Stimulated activated naive B cell treated with anti-CD40 and anti-IgM and Interleukin-4, amounts not matched to agents 10 μg/mL and 1 μg/mL and 100 μg/mL, for 72 hours (primary cell): ENCODE measurements around the gene AOAH.

Experiments
- ATAC-seq, 2 donors: fragments of 150-1000 bp; cut with Tn5 transposase; replicated peaks; 2 replicates each; pipeline ENCODE4 v1.10.0; 2021; ENCODE audit warnings: moderate library complexity in 1 of 2
- DNase-seq: peaks from one replicate; pipeline ENCODE4 v3.0.0; 2021
- H3K27ac Mint-ChIP-seq: one replicate; pipeline ENCODE4 v1.8.0; 2022; ENCODE audit warnings: mild to moderate bottlenecking, mixed read lengths
- H3K27me3 Mint-ChIP-seq, 2 donors: one replicate each; pipeline ENCODE4 v1.8.0; 2022; ENCODE audit warnings: mixed read lengths in 2 of 2
- H3K36me3 Mint-ChIP-seq, 2 donors: one replicate each; pipeline ENCODE4 v1.8.0; 2022; ENCODE audit warnings: mixed read lengths in 2 of 2, mild to moderate bottlenecking in 1 of 2
- H3K4me1 Mint-ChIP-seq, 2 donors: one replicate each; pipeline ENCODE4 v1.8.0; 2022; ENCODE audit warnings: mixed read lengths in 2 of 2, mild to moderate bottlenecking in 1 of 2
- H3K4me3 Mint-ChIP-seq, 2 donors: one replicate each; pipeline ENCODE4 v1.8.0; 2022; ENCODE audit warnings: mild to moderate bottlenecking in 2 of 2, mixed read lengths in 2 of 2, moderate library complexity in 1 of 2
- H3K9me3 Mint-ChIP-seq, 2 donors: one replicate each; pipeline ENCODE4 v1.8.0; 2022; ENCODE audit warnings: mixed read lengths in 2 of 2, mild to moderate bottlenecking in 1 of 2

Gene AOAH

GRCh38 chr7:36749282-36749960, 25.1 kb upstream of the AOAH start:
- H3K36me3 Mint-ChIP-seq = peaks cover 0 to 2% of the 10 kb centered on the region in 2 donors
- H3K9me3 Mint-ChIP-seq = no peaks in the 10 kb centered on the region
- H3K27me3 Mint-ChIP-seq = peaks cover 13 to 19% of the 10 kb centered on the region in 2 donors
- H3K27ac Mint-ChIP-seq = no peak overlapping the region
- ATAC-seq (peak; percentile 83 to 85), DNase-seq (no peak)
- H3K4me1 Mint-ChIP-seq = peaks cover 14 to 43% of the 10 kb centered on the region in 2 donors
- no peak overlapping the region for H3K4me3 Mint-ChIP-seq

GRCh38 chr7:36748017-36748487, 23.8 kb upstream of the AOAH start:
- DNase-seq (no peak), ATAC-seq (no peak)
- H3K36me3 Mint-ChIP-seq = peaks cover 0 to 2% of the 10 kb centered on the region in 2 donors
- no peaks in the 10 kb centered on the region for H3K9me3 Mint-ChIP-seq
- H3K4me3 Mint-ChIP-seq = no peak overlapping the region
- H3K4me1 Mint-ChIP-seq = peaks cover 19 to 51% of the 10 kb centered on the region in 2 donors
- no peak overlapping the region for H3K27ac Mint-ChIP-seq
- H3K27me3 Mint-ChIP-seq = peaks cover 13 to 19% of the 10 kb centered on the region in 2 donors

- peaks cover 0 to 2% of the 10 kb centered on the region in 2 donors for H3K9me3 Mint-ChIP-seq
- H3K4me1 Mint-ChIP-seq = peaks cover 24 to 57% of the 10 kb centered on the region in 2 donors
- peaks cover 13 to 19% of the 10 kb centered on the region in 2 donors for H3K27me3 Mint-ChIP-seq
- ATAC-seq = no peak
- no peak overlapping the region for H3K4me3 Mint-ChIP-seq
- DNase-seq = no peak
- H3K27ac Mint-ChIP-seq = no peak overlapping the region
- peaks cover 0 to 2% of the 10 kb centered on the region in 2 donors for H3K36me3 Mint-ChIP-seq
Observed at GRCh38 chr7:36747280-36748016, 23.2 kb upstream of the AOAH start.

GRCh38 chr7:36746347-36746746, 22.1 kb upstream of the AOAH start:
- DNase-seq (no peak), ATAC-seq (no peak)
- Mint-ChIP-seq H3K4me1 (peaks cover 26 to 63% of the 10 kb centered on the region in 2 donors), H3K27ac (no peak overlapping the region), H3K36me3 (peaks cover 0 to 2% of the 10 kb centered on the region in 2 donors), H3K4me3 (no peak overlapping the region), H3K9me3 (peaks cover 0 to 2% of the 10 kb centered on the region in 2 donors), H3K27me3 (peaks cover 13 to 19% of the 10 kb centered on the region in 2 donors)

GRCh38 chr7:36742911-36743775, 18.8 kb upstream of the AOAH start:
- peaks cover 2 to 6% of the 10 kb centered on the region in 2 donors for H3K36me3 Mint-ChIP-seq
- peak; percentile 98 for ATAC-seq

GRCh38 chr7:36741866-36742265, 17.6 kb upstream of the AOAH start:
- Mint-ChIP-seq H3K4me3 (no peak overlapping the region), H3K36me3 (peaks cover 2 to 6% of the 10 kb centered on the region in 2 donors), H3K9me3 (peaks cover 0 to 2% of the 10 kb centered on the region in 2 donors), H3K27ac (no peak overlapping the region), H3K27me3 (peaks cover 7 to 8% of the 10 kb centered on the region in 2 donors), H3K4me1 (peaks cover 21 to 43% of the 10 kb centered on the region in 2 donors)
- DNase-seq (no peak), ATAC-seq (no peak)

More at GRCh38 chr7:36742911-36743775, 18.8 kb upstream of the AOAH start:
- peak overlapping the region; percentile 37 for H3K27ac Mint-ChIP-seq
- peak overlapping the region in 1 of 2 donors; percentile 52 for H3K4me3 Mint-ChIP-seq
- H3K4me1 Mint-ChIP-seq = peaks cover 23 to 47% of the 10 kb centered on the region in 2 donors
- H3K9me3 Mint-ChIP-seq = peaks cover 0 to 2% of the 10 kb centered on the region in 2 donors
- peaks cover 13 to 19% of the 10 kb centered on the region in 2 donors for H3K27me3 Mint-ChIP-seq
- DNase-seq = peak; percentile 71

GRCh38 chr7:36739351-36739750, 15.1 kb upstream of the AOAH start:
- ATAC-seq = no peak
- DNase-seq = no peak
- H3K4me3 Mint-ChIP-seq = no peak overlapping the region
- H3K27me3 Mint-ChIP-seq = peaks cover under 1 to 3% of the 10 kb centered on the region in 2 donors
- H3K9me3 Mint-ChIP-seq = peaks cover 0 to 2% of the 10 kb centered on the region in 2 donors
- no peak overlapping the region for H3K27ac Mint-ChIP-seq
- H3K36me3 Mint-ChIP-seq = peaks cover 0 to 6% of the 10 kb centered on the region in 2 donors
- H3K4me1 Mint-ChIP-seq = peaks cover 30 to 44% of the 10 kb centered on the region in 2 donors

GRCh38 chr7:36736899-36737211, 12.6 kb upstream of the AOAH start:
- H3K4me1 Mint-ChIP-seq = peaks cover 18 to 22% of the 10 kb centered on the region in 2 donors
- H3K9me3 Mint-ChIP-seq = peaks cover 0 to 4% of the 10 kb centered on the region in 2 donors
- ATAC-seq (no peak), DNase-seq (no peak)
- H3K36me3 Mint-ChIP-seq = peaks cover 0 to 9% of the 10 kb centered on the region in 2 donors
- peaks cover 8 to 12% of the 10 kb centered on the region in 2 donors for H3K27me3 Mint-ChIP-seq
- H3K27ac Mint-ChIP-seq = peak overlapping the region; percentile 25
- no peak overlapping the region for H3K4me3 Mint-ChIP-seq

GRCh38 chr7:36736090-36736898, 12.0 kb upstream of the AOAH start:
- peak; percentile 46 for DNase-seq

GRCh38 chr7:36735172-36735571, 10.9 kb upstream of the AOAH start:
- no peak for DNase-seq
- no peak for ATAC-seq
- Mint-ChIP-seq H3K27me3 (peaks cover 8 to 12% of the 10 kb centered on the region in 2 donors), H3K36me3 (peaks cover 0 to 10% of the 10 kb centered on the region in 2 donors), H3K27ac (no peak overlapping the region), H3K4me3 (no peak overlapping the region), H3K4me1 (peaks cover 18 to 21% of the 10 kb centered on the region in 2 donors), H3K9me3 (peaks cover 0 to 5% of the 10 kb centered on the region in 2 donors)

More at GRCh38 chr7:36736090-36736898, 12.0 kb upstream of the AOAH start:
- Mint-ChIP-seq H3K9me3 (peaks cover 0 to 4% of the 10 kb centered on the region in 2 donors), H3K4me3 (peak overlapping the region in 1 of 2 donors; percentile 2), H3K27me3 (peaks cover 8 to 12% of the 10 kb centered on the region in 2 donors), H3K27ac (peak overlapping the region; percentile 25), H3K36me3 (peaks cover 0 to 10% of the 10 kb centered on the region in 2 donors), H3K4me1 (peaks cover 18 to 21% of the 10 kb centered on the region in 2 donors)
- peak; percentile 90 to 93 for ATAC-seq

GRCh38 chr7:36734731-36735130, 10.4 kb upstream of the AOAH start:
- Mint-ChIP-seq H3K27me3 (peaks cover 8 to 12% of the 10 kb centered on the region in 2 donors), H3K27ac (no peak overlapping the region), H3K9me3 (peaks cover 0 to 5% of the 10 kb centered on the region in 2 donors), H3K4me1 (peaks cover 18 to 21% of the 10 kb centered on the region in 2 donors), H3K4me3 (no peak overlapping the region), H3K36me3 (peaks cover 0 to 6% of the 10 kb centered on the region in 2 donors)
- ATAC-seq (no peak), DNase-seq (no peak)

- no peak overlapping the region for H3K27ac Mint-ChIP-seq
- DNase-seq = no peak
- no peak overlapping the region for H3K4me3 Mint-ChIP-seq
- peaks cover 8 to 12% of the 10 kb centered on the region in 2 donors for H3K27me3 Mint-ChIP-seq
- ATAC-seq = no peak
- peaks cover 16 to 21% of the 10 kb centered on the region in 2 donors for H3K4me1 Mint-ChIP-seq
- H3K36me3 Mint-ChIP-seq = peaks cover 0 to 4% of the 10 kb centered on the region in 2 donors
- peaks cover 0 to 6% of the 10 kb centered on the region in 2 donors for H3K9me3 Mint-ChIP-seq
Observed at GRCh38 chr7:36733411-36733810, 9.1 kb upstream of the AOAH start.

- H3K27me3 Mint-ChIP-seq = peaks cover 8 to 12% of the 10 kb centered on the region in 2 donors
- no peak overlapping the region for H3K4me3 Mint-ChIP-seq
- no peak for DNase-seq
- no peak overlapping the region for H3K27ac Mint-ChIP-seq
- no peak for ATAC-seq
- peaks cover 0 to 4% of the 10 kb centered on the region in 2 donors for H3K36me3 Mint-ChIP-seq
- peaks cover 0 to 6% of the 10 kb centered on the region in 2 donors for H3K9me3 Mint-ChIP-seq
- H3K4me1 Mint-ChIP-seq = peaks cover 16 to 21% of the 10 kb centered on the region in 2 donors
Observed at GRCh38 chr7:36732806-36733205, 8.5 kb upstream of the AOAH start.
